ENCODE data around the gene FHIP1B.
"Not testable (repeated sequence)": the region's sequence is repeated elsewhere in the genome, so short reads cannot be mapped to it uniquely, and the experiment has no call there.

DNA sequence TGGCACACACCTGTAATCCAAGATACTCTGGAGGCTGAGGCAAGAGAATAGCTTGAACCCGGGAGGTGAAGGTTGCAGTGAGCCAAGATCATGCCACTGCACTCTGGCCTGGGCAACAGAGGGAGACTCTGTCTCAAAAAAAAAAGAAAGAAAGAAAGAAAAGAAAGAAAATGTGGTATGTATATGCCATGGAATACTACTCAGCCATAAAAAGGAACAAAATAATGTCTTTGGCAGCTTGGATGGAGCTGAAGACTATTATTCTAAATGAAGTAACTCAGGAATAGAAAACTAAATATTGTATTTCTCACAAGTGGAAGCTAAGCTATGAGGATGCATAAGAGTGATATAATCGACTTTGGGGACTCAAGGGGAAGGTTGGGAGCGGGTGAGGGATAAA, 14.5 kb upstream of the FHIP1B start:
- TF ChIP-seq, protein P1, sequence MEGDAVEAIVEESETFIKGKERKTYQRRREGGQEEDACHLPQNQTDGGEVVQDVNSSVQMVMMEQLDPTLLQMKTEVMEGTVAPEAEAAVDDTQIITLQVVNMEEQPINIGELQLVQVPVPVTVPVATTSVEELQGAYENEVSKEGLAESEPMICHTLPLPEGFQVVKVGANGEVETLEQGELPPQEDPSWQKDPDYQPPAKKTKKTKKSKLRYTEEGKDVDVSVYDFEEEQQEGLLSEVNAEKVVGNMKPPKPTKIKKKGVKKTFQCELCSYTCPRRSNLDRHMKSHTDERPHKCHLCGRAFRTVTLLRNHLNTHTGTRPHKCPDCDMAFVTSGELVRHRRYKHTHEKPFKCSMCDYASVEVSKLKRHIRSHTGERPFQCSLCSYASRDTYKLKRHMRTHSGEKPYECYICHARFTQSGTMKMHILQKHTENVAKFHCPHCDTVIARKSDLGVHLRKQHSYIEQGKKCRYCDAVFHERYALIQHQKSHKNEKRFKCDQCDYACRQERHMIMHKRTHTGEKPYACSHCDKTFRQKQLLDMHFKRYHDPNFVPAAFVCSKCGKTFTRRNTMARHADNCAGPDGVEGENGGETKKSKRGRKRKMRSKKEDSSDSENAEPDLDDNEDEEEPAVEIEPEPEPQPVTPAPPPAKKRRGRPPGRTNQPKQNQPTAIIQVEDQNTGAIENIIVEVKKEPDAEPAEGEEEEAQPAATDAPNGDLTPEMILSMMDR (IDR thresholded peaks at IDR 0.05; ENCODE audit: low read depth, low read length, poor library complexity, severe bottlenecking): not testable (repeated sequence)
- not testable (repeated sequence) for TF ChIP-seq EZH2phosphoT487 (IDR thresholded peaks at IDR 0.05; ENCODE audit: borderline replicate concordance, low read length)
